A673 (cell line): ENCODE data around the gene CNOT4.

Source experiments
- CTCF ChIP-seq: fragments of 300-800, 200-600 bp; sonication (generic); conservative IDR thresholded peaks from 2 replicates; pipeline ENCODE4 v1.5.1; 2017; ENCODE audit warnings: low read depth, mild to moderate bottlenecking, antibody characterized with exemption, low read length, moderate library complexity, mixed read lengths
- EZH2 ChIP-seq: fragments of 200-600 bp; sonication (generic); IDR thresholded peaks from 2 replicates; pipeline ENCODE4 v1.6.1; 2017; ENCODE audit warnings: borderline replicate concordance, low read depth, mild to moderate bottlenecking, mixed read lengths, antibody characterized with exemption, low read length; ENCODE audit not compliant: poor library complexity, severe bottlenecking

- TF ChIP-seq EZH2 (no peak), CTCF (no peak)
These were observed 123.1 kb downstream of the CNOT4 start for GRCh38 chr7:135386776-135387175.
